ENCODE results near the gene SLC4A1AP. TPM values are rescaled to one million over a fixed set of nuclear protein-coding genes. Genes with fewer than 3 reads are reported as not detected.

SLC4A1AP gene
- total RNA-seq, 1 donor from 2014 or later, result 20.5 TPM

DNA sequence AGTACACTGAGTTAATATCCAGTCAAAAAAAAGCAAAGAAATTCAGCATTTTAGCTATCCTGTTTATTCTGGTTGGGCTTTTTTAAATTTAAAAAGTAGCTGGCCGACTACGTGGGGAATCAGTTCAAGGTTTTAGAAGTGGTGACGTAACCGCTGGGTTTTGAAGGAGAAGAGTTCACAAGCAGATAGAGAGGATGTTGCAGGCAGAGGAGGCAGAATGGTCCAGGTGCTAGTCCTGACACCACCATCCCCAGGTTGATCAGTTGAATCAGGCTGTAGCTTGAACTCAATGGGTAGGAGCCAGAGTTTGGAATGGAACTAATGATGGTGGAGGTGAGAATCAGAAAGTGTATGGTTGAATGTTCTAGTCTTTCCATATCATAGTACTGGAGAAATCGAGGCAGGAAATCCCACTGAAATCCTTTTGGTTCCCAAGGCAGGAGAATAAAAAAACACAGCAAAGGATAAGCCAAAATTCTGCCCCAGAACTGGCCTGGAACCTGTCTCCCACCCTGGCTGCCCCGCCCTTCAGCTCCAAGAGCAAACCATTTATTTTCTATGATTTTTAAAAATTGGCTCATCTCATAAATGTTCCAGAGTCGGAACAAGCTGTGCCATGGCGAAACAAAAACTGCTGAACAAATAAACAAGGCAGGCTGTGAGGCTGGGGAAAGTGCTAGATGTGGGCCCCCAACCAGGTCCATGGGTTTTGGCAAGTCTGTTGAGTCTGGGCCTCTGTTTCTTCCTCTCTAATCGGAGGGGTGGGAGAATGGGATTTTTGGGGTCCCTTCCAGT lies 44.0 kb downstream of the SLC4A1AP start:
- TF ChIP-seq, protein P1, sequence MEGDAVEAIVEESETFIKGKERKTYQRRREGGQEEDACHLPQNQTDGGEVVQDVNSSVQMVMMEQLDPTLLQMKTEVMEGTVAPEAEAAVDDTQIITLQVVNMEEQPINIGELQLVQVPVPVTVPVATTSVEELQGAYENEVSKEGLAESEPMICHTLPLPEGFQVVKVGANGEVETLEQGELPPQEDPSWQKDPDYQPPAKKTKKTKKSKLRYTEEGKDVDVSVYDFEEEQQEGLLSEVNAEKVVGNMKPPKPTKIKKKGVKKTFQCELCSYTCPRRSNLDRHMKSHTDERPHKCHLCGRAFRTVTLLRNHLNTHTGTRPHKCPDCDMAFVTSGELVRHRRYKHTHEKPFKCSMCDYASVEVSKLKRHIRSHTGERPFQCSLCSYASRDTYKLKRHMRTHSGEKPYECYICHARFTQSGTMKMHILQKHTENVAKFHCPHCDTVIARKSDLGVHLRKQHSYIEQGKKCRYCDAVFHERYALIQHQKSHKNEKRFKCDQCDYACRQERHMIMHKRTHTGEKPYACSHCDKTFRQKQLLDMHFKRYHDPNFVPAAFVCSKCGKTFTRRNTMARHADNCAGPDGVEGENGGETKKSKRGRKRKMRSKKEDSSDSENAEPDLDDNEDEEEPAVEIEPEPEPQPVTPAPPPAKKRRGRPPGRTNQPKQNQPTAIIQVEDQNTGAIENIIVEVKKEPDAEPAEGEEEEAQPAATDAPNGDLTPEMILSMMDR (IDR thresholded peaks at IDR 0.05), result no peak
- H3K27ac Mint-ChIP-seq (ENCODE audit: unreplicated experiment), result peak overlapping the region; percentile 35
- no peaks in the 10 kb centered on the region for H3K9me3 Mint-ChIP-seq (ENCODE audit: unreplicated experiment)
- H3K4me1 Mint-ChIP-seq (ENCODE audit: unreplicated experiment), result peaks cover 45% of the 10 kb centered on the region
- no peaks in the 10 kb centered on the region for H3K36me3 Mint-ChIP-seq (ENCODE audit: unreplicated experiment)
- no peak overlapping the region for H3K4me3 Mint-ChIP-seq (ENCODE audit: unreplicated experiment)
- H3K27me3 Mint-ChIP-seq (ENCODE audit: unreplicated experiment), result no peaks in the 10 kb centered on the region
- DNase-seq (ENCODE audit: extremely low spot score, unreplicated experiment), result no peak

DNA sequence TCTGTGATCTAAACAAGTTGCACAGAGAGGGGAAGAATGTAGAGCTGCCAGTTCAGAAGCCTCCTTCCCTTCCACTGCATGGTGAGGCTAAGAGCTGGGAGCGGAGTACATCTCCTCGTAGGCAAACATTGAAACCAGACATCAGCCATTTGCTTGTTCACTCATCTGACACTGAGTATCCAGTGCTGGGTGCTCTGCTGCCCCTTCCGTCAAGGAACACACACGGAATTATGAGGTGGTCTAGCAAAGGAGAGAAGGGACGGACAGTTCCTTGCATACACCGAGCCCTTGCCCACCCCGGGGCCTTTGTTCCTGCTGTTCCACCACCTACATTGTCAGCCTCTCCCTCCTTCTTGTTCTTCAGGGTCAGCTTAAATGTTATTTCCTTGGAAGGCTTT lies 44.6 kb downstream of the SLC4A1AP start:
- Mint-ChIP-seq H3K4me1 (ENCODE audit: unreplicated experiment) (peaks cover 42% of the 10 kb centered on the region), H3K27me3 (ENCODE audit: unreplicated experiment) (no peaks in the 10 kb centered on the region), H3K9me3 (ENCODE audit: unreplicated experiment) (no peaks in the 10 kb centered on the region), H3K36me3 (ENCODE audit: unreplicated experiment) (no peaks in the 10 kb centered on the region), H3K27ac (ENCODE audit: unreplicated experiment) (no peak overlapping the region), H3K4me3 (ENCODE audit: unreplicated experiment) (no peak overlapping the region)
- DNase-seq (ENCODE audit: extremely low spot score, unreplicated experiment), result no peak
- TF ChIP-seq, protein P1 (IDR thresholded peaks at IDR 0.05), result no peak

DNA sequence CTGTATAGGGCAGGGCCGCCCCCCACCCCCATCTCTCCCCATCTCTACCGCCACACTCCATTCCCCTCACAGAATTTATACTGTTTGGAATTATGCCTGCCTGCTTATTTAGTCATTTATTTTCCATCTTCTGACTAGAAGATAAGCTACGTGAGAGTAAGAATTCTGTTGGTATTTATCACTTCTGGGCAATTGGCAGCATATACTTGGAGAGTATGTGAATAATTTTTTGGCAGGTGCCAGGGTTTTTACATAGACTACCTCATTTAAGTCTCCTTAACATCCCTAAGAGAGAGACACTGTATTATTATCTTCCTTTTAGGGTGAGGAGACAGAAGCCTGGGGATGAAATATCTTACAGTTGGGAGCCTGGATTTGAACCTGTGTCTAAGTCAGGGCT lies 45.0 kb downstream of the SLC4A1AP start:
- TF ChIP-seq, protein P1 (IDR thresholded peaks at IDR 0.05), result no peak
- H3K36me3 Mint-ChIP-seq (ENCODE audit: unreplicated experiment), result no peaks in the 10 kb centered on the region
- no peaks in the 10 kb centered on the region for H3K9me3 Mint-ChIP-seq (ENCODE audit: unreplicated experiment)
- H3K4me3 Mint-ChIP-seq (ENCODE audit: unreplicated experiment), result no peak overlapping the region
- peaks cover 38% of the 10 kb centered on the region for H3K4me1 Mint-ChIP-seq (ENCODE audit: unreplicated experiment)
- DNase-seq (ENCODE audit: extremely low spot score, unreplicated experiment), result no peak
- no peaks in the 10 kb centered on the region for H3K27me3 Mint-ChIP-seq (ENCODE audit: unreplicated experiment)
- no peak overlapping the region for H3K27ac Mint-ChIP-seq (ENCODE audit: unreplicated experiment)

DNA sequence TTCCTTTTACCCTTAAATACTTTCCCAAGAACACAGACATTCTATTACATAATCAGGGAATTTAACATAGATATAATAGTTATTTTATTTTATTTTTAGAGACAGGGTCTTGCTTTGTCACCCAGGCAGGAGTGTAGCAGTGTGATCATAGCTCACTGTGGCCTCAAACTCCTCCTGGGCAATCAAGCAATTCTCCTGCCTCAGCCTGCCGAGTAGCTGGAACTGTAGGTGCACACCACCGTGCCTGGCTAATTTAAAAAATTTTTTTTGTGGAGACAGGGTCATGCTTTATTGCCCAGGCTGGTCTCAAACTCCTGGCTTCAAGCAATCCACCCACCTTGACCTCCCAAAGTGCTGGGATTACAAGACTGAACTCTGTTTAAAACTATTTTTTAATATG lies 45.6 kb downstream of the SLC4A1AP start:
- H3K27ac Mint-ChIP-seq (ENCODE audit: unreplicated experiment), result no peak overlapping the region
- no peaks in the 10 kb centered on the region for H3K9me3 Mint-ChIP-seq (ENCODE audit: unreplicated experiment)
- no peaks in the 10 kb centered on the region for H3K27me3 Mint-ChIP-seq (ENCODE audit: unreplicated experiment)
- DNase-seq (ENCODE audit: extremely low spot score, unreplicated experiment), result no peak
- no peak overlapping the region for H3K4me3 Mint-ChIP-seq (ENCODE audit: unreplicated experiment)
- peaks cover 33% of the 10 kb centered on the region for H3K4me1 Mint-ChIP-seq (ENCODE audit: unreplicated experiment)
- TF ChIP-seq, protein P1 (IDR thresholded peaks at IDR 0.05), result no peak
- no peaks in the 10 kb centered on the region for H3K36me3 Mint-ChIP-seq (ENCODE audit: unreplicated experiment)

DNA sequence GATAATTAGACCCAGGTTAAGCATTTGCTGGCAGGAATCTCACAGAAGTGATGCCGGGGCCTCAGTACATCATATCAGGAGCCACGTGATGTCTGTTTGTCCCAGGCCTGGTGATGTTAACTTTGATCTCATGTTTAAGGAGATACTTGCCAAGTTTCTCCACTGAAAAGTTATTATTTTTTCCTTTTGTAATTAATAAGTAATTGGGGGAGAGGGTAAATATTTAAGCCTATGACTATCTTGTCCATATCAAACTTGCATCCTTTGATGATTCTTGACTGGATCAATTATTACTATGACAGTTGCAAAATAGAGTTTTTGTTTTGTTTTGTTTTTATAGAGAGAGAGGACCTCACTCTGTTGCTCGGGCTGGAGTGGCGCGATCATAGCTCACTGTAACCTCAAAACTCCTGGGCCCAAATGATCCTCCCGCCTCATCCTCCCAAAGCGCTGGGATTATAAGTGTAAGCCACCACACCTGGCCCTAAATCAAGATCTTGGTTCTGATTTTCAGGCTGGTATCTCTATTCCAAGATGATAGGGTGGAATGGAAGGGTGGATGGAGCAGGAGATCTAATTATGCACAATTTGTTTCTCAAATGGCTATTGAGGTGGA lies 46.4 kb downstream of the SLC4A1AP start:
- H3K27me3 Mint-ChIP-seq (ENCODE audit: unreplicated experiment), result no peaks in the 10 kb centered on the region
- H3K27ac Mint-ChIP-seq (ENCODE audit: unreplicated experiment), result no peak overlapping the region
- H3K9me3 Mint-ChIP-seq (ENCODE audit: unreplicated experiment), result no peaks in the 10 kb centered on the region
- no peaks in the 10 kb centered on the region for H3K36me3 Mint-ChIP-seq (ENCODE audit: unreplicated experiment)
- H3K4me1 Mint-ChIP-seq (ENCODE audit: unreplicated experiment), result peaks cover 31% of the 10 kb centered on the region
- no peak overlapping the region for H3K4me3 Mint-ChIP-seq (ENCODE audit: unreplicated experiment)
- DNase-seq (ENCODE audit: extremely low spot score, unreplicated experiment), result no peak
- TF ChIP-seq, protein P1 (IDR thresholded peaks at IDR 0.05), result no peak

Measured in osteocyte (in vitro differentiated cells).